ENCODE measurements around the gene UBE2QL1. TPM values are rescaled to one million over a fixed set of nuclear protein-coding genes. Genes with fewer than 3 reads are reported as not detected.

UBE2QL1 gene
- total RNA-seq, 6 donors from 2014 or later: 0.09 to 0.10 TPM; not detected in 4

DNA sequence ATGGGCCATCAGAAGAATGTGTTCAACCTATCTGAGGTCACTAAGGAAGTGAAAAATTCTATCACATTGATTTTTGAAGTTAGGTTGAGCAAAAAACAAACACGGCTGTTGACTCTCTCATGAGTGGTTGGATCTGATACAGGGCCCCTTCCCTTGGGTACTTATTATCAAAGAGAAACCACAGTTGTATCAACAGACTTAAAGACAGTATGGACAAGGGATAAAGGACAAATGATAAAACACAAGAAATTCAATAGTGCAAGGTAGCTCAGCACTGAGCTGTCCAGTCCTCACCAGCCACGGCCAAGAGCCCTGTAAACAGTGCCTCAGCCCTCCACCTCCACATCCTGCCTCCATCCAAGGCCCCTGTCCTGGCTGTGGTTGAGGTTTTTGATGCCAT is 86.9 kb downstream of the UBE2QL1 start:
- Histone ChIP-seq H3K27ac (no peak overlapping the region), H3K4me3 (no peak overlapping the region), H3K9me3 (no peaks in the 10 kb centered on the region), H3K27me3 (no peaks in the 10 kb centered on the region), H3K36me3 (no peaks in the 10 kb centered on the region), H3K4me1 (no peaks in the 10 kb centered on the region)
- ATAC-seq (ENCODE audit: low FRiP score in 2 of 2) (no peak), DNase-seq (no peak)
- 64 to 67% methylated on average over 2 of the region's 2 CpGs for WGBS, 2 donors
- TF ChIP-seq POLR2A (IDR thresholded peaks at IDR 0.05) (no peak), POLR2AphosphoS5 (IDR thresholded peaks at IDR 0.05) (no peak), EP300 (IDR thresholded peaks at IDR 0.05) (no peak)
- TF ChIP-seq, protein P1, sequence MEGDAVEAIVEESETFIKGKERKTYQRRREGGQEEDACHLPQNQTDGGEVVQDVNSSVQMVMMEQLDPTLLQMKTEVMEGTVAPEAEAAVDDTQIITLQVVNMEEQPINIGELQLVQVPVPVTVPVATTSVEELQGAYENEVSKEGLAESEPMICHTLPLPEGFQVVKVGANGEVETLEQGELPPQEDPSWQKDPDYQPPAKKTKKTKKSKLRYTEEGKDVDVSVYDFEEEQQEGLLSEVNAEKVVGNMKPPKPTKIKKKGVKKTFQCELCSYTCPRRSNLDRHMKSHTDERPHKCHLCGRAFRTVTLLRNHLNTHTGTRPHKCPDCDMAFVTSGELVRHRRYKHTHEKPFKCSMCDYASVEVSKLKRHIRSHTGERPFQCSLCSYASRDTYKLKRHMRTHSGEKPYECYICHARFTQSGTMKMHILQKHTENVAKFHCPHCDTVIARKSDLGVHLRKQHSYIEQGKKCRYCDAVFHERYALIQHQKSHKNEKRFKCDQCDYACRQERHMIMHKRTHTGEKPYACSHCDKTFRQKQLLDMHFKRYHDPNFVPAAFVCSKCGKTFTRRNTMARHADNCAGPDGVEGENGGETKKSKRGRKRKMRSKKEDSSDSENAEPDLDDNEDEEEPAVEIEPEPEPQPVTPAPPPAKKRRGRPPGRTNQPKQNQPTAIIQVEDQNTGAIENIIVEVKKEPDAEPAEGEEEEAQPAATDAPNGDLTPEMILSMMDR (IDR thresholded peaks at IDR 0.05): no peak

DNA sequence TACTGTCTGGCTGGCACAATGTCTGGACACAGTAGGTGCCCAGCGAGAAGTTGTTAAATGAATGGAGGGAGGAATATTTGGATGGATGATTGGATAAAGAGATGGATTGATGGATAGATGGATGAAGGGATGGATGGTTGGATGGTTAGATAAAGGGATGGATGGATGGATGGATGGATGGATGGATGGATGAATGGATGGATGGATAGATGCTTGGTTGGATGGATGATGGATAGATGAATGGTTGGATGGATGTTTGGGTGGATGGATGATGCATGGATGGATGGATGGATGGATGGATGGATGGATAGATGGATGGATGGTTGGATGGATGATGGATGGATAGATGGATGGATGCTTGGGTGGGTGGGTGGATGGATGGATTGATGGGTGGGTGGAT is 90.4 kb downstream of the UBE2QL1 start:
- H3K4me3 ChIP-seq: no peak overlapping the region
- no peaks in the 10 kb centered on the region for H3K9me3 ChIP-seq
- WGBS, 2 donors: 95 to 97% methylated on average over 1 of the region's 1 CpG
- H3K4me1 ChIP-seq: no peaks in the 10 kb centered on the region
- no peak for DNase-seq
- no peaks in the 10 kb centered on the region for H3K27me3 ChIP-seq
- ATAC-seq (ENCODE audit: low FRiP score in 2 of 2): no peak
- TF ChIP-seq POLR2AphosphoS5 (IDR thresholded peaks at IDR 0.05) (no peak), EP300 (IDR thresholded peaks at IDR 0.05) (no peak), POLR2A (IDR thresholded peaks at IDR 0.05) (no peak)
- TF ChIP-seq, protein P1 (IDR thresholded peaks at IDR 0.05): no peak
- no peak overlapping the region for H3K27ac ChIP-seq
- no peaks in the 10 kb centered on the region for H3K36me3 ChIP-seq

DNA sequence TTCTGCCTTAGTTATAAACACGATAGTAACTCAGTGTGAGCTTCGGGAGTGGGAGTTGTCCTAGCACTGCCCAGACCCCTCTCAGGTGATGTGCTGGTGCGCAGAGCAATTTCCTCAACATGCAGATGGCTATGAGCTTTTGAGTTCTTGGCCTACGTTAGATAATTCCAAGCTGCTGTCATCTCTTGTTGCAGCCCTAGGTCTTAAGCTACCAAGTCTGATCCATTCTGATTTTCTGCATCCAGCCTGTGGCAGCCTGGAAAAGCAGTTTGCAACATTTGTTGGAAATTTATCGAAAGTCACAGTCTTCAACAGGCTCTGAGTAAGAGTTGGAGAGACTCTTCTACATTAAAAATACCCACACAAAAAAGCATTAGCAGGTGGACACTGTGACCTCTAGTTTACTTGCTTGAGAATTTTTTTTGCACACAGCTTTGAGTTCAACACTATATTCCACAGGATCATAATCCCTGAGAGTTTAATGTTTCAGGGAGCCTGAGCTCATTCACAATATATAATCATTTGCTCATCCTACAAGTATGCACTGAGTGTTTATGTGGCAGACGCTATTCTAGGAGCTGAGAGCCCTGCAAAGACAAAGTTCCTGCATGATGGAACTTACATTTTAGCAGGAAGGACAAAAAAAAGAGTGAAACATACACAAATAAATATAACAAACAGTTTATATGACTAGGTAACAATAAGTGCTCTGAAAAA is 91.6 kb downstream of the UBE2QL1 start:
- TF ChIP-seq EP300 (IDR thresholded peaks at IDR 0.05) (no peak), POLR2AphosphoS5 (IDR thresholded peaks at IDR 0.05) (no peak), POLR2A (IDR thresholded peaks at IDR 0.05) (no peak)
- TF ChIP-seq, protein P1 (IDR thresholded peaks at IDR 0.05): no peak
- Histone ChIP-seq H3K4me3 (no peak overlapping the region), H3K9me3 (no peaks in the 10 kb centered on the region), H3K4me1 (no peaks in the 10 kb centered on the region), H3K27me3 (no peaks in the 10 kb centered on the region), H3K27ac (no peak overlapping the region), H3K36me3 (no peaks in the 10 kb centered on the region)
- 76 to 79% methylated on average over 6 of the region's 6 CpGs for WGBS, 2 donors
- ATAC-seq (ENCODE audit: low FRiP score in 2 of 2) (no peak), DNase-seq (no peak)

DNA sequence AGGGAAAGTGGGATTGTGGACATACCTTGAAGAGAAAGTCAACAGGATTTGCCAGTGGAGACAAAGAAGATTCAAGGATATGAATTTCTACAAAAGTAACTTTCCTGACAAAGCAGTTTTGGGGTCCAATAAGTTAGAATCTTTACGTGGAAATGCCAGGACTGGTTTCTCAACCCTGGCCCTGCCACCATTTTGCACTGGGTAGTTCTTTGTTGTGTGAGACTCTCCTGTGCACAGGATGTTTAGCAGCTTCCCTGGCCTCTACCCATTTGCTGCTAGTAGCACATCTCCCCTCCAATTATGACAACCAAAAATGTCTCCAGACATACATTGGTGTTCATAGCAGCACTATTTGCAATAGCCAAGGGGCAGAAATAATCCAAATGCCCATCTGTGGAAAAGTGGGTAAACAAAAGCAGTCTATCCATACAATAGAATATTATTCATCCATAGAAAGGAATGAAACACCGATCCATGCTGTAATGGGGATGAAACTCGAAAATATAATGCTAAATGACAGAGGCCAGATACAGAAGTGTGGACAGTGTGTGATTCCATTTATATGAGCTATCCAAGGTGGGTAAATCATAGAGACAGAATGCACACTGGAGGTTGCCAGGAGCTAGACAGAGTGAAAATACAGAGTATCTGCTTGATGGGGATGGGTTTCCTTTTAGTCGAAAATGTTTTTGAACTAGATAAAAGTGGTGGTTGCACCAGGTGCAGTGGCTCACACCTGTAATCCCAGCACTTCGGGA is 92.8 kb downstream of the UBE2QL1 start:
- Histone ChIP-seq H3K9me3 (no peaks in the 10 kb centered on the region), H3K27ac (no peak overlapping the region), H3K27me3 (no peaks in the 10 kb centered on the region), H3K36me3 (no peaks in the 10 kb centered on the region), H3K4me1 (no peaks in the 10 kb centered on the region), H3K4me3 (no peak overlapping the region)
- DNase-seq (no peak), ATAC-seq (ENCODE audit: low FRiP score in 2 of 2) (no peak)
- 74 to 79% methylated on average over 5 of the region's 5 CpGs for WGBS, 2 donors
- TF ChIP-seq, protein P1 (IDR thresholded peaks at IDR 0.05): no peak
- TF ChIP-seq POLR2A (IDR thresholded peaks at IDR 0.05): no peak
- no peak for TF ChIP-seq EP300 (IDR thresholded peaks at IDR 0.05)
- TF ChIP-seq POLR2AphosphoS5 (IDR thresholded peaks at IDR 0.05): no peak
